Loucy (cell line): ENCODE data around the gene IGFBP3.

ENCODE experiments used
- CTCF ChIP-seq: fragments of 200-600 bp; sonication (generic); conservative IDR thresholded peaks from 2 replicates; pipeline ENCODE4 v1.5.1; 2014; ENCODE audit warnings: mild to moderate bottlenecking, antibody characterized with exemption, low read length
- EZH2phosphoT487 ChIP-seq: fragments of 200-600 bp; IDR thresholded peaks from 2 replicates; pipeline ENCODE4 v1.6.1; 2018; ENCODE audit warnings: antibody characterized with exemption, mild to moderate bottlenecking, moderate library complexity, borderline replicate concordance

GRCh38 chr7:45968856-45969541 lies 47.9 kb upstream of the IGFBP3 start:
- no peak for TF ChIP-seq CTCF
- no peak for TF ChIP-seq EZH2phosphoT487
